Hepatic stellate cell (primary cell): Measurements from ENCODE around the gene DNAAF6.
"Not testable (repeated sequence)": the region's sequence is repeated elsewhere in the genome, so short reads cannot be mapped to it uniquely, and the experiment has no call there.

Experiments
- DNase-seq: peaks from one replicate; pipeline ENCODE4 v3.0.0; 2011; ENCODE audit warnings: low spot score

DNAAF6 gene

DNA sequence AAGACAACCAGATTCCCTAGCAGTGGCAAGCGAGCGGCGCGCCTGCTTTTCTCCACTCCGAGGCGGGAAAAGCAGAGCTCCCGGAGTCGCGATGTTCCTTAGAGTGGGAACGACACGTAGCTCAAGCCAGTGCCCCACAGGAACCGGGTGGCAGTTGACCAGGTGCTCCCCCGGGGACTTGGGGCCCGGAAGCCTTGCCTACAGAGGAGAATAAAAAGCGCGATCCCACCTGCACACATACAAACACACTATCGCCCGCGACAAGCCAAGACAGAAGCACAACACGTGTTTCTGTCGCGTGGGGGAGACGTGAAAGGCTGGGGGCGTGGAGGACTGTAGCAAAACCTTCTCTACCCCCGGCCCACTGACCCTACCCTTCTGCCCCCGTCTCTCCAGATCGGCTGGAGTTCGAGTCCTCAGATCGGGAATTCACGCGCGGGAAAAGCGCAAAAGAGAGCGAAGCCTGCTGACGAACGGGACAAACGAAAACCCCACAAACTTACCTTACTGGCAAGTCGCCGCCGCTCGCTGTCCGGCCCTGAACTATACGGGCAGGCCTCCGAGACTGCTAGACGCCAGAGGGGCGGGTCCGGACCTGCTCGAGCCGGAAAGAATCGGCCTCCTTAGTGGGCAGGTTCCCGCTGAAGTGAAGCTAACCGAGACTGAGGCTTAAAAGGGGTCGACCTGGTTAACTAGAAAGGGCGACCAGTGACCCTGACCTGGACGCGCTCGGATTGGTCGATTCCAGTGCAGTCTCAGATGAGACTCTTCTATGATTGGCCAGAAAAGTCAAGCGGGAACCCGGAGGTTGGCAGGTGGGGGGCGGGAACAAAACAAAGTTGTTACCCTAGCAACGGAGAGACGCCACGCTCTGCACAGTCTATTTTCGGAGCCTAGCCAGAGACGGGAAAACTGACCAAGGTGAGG lies at the start of gene DNAAF6, which contains the start of gene NUP62CL:
DNAAF6 (plus strand) TSS at position 842 of the 927 bp plus-strand sequence. CDS start 6,265 bp downstream, outside the sequence.
NUP62CL (minus strand) TSS at position 664 of the 927 bp plus-strand sequence. CDS start 31,287 bp downstream, outside the sequence.
- no peak for DNase-seq

DNA sequence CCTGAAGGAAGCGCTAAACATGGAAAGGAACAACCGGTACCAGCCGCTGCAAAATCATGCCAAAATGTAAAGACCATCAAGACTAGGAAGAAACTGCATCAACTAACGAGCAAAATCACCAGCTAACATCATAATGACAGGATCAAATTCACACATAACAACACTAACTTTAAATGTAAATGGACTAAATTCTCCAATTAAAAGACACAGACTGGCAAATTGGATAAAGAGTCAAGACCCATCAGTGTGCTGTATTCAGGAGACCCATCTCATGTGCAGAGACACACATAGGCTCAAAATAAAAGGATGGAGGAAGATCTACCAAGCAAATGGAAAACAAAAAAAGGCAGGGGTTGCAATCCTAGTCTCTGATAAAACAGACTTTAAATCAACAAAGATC lies 48.8 kb upstream of the DNAAF6 start:
- DNase-seq: not testable (repeated sequence)

DNA sequence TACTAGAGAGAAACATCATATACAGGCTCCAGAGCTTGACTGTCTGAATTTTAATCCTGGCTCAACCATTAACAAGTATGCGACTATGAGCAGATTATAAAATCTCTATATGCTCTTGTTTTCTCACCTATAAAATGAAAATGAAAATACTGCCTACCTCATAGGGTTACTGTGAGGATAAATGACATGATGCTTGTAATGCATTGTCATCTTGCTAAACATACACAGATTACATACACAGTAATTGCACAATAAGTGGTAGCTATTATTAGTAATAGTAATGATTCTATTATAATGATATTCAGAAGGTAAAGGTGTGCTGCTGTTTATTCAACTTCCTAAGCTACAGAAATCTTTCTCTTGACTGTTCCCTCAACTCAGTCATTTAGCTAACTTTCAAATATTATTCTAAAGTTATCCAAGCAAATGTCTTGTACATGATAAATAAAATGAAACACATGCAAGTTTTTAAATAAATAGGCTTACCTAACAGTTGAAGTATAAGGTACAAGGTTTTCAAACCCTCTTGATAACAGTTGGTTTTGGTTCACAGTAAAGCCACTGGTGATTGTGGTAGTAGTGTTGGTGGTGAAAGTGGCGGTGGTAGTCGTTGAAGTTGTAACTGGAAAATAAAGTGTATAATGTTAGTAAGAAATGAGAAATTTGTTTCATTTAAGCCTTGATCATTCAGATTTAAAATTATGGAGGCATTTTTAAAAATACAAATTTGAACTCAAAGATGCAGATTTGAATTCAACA lies 39.1 kb upstream of the DNAAF6 start:
- no peak for DNase-seq

DNA sequence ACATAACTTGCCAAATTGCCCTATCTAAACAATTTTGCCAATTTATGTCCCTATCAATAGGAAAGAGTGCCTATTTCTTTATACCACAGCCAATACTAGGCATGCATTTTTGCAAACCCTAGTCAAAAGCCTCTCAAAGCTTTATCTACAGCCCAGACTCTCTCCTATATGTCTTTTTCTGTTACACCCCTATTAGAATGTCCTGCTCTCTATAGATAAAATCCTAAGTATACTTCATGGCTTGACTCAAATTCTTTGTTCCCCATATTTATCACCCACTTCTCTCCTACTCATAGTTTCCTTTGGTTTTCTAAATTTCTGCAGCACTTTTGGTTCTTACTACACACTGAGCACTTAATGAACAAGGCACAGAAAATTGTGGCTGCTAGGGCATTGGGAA lies 38.2 kb upstream of the DNAAF6 start:
- no peak for DNase-seq

DNA sequence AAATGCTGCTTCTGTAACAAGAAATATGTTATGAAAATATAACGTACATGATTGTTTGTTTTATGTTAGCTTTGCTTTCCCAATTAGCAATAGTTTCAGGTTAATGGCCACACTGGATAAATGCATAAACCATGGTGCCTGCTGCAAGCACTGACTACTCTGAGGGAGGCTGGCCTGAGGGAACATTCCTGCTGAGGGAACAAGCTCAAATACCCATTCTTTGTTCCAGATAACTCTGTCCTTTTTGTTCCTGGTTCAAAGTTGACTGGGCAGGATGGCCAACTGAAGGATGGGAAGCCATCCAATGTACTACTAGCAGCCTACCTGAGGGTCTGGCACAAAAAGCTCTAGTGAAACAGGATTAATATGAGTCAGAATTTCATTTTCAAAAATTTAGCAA lies 37.7 kb upstream of the DNAAF6 start:
- no peak for DNase-seq

DNA sequence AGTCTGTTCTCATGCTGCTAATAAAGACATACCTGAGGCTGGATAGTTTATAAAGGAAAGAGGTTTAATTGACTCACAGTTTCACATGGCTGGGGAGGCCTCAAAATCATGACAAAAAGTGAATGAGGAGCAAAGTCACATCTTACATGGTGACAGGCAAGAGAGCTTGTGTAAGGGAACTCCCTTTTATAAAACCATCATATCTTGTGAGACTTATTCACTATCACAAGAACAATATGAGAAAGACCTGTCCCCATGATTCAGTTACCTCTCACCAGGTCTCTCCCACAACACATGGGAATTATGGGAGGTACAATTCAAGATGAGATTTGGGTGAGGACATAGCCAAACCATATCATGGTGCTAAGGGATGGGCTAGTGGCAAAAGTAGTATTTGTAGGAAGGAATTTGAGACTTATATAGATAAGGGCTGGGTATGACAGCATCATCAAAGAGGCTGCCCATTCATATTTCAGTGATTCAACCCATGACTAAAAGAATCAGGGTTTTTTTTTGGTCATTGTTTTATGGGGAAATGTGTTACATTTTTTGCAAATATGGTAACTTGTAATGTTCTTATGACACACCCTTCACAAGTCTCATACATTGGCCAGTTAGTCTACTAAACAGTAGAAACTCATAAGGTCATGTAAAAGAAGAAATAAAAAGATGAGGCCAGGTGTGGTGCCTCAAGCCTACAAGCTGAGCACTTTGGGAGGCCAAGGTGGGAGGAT lies 34.9 kb upstream of the DNAAF6 start:
- DNase-seq: no peak

DNA sequence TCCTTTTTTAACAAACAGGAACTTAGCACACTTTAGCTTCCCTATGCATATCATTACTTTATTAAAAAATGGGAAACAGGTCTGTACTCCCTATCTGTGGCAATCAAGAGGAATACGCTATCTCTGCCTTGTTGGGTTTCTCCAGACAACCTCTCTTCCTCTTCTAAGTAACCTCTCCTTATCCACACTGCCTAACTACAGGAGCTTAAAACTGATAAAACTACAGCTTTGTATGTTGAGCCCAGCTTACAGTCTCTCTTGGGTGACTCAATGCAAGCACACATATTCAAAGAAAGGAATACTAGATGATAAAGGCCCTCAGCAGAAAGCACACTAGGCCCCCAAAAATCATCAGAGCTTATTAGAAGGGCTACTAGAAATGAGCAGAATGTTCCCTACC lies 9.1 kb upstream of the DNAAF6 start:
- no peak for DNase-seq

DNA sequence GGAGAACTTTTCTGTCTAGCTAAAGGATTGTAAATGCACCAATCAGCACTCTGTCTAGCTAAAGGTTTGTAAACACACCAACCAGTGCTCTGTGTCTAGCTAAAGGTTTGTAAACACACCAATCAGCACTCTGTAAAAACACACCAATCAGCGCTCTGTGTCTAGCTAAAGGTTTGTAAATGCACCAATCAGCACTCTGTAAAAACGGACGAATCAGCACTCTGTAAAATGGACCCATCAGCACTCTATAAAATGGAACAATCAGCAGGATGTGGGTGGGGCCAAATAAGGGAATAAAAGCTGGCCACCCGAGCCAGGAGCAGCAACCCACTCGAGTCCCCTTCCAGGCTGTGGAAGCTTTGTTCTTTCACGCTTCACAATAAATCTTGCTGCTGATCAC lies 8.3 kb upstream of the DNAAF6 start:
- not testable (repeated sequence) for DNase-seq

DNA sequence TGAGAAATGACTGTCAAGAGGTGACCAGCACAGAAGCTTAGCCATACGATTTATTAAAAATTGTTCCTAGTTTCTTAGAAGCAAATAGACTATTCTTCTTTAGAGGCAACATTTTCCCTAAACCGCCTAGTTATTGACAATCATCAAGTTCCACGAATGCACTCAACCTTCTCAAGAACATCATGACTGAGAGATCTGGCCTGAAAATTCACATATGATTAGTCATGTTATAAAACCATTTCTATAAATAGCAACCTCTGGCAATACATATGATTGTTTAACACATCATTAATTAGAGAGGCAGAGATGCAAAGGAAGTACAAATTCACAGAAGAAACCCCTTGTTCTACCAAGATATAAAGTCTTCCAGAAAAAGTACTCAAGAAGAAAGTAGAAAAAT lies 6.9 kb upstream of the DNAAF6 start:
- DNase-seq: no peak

DNA sequence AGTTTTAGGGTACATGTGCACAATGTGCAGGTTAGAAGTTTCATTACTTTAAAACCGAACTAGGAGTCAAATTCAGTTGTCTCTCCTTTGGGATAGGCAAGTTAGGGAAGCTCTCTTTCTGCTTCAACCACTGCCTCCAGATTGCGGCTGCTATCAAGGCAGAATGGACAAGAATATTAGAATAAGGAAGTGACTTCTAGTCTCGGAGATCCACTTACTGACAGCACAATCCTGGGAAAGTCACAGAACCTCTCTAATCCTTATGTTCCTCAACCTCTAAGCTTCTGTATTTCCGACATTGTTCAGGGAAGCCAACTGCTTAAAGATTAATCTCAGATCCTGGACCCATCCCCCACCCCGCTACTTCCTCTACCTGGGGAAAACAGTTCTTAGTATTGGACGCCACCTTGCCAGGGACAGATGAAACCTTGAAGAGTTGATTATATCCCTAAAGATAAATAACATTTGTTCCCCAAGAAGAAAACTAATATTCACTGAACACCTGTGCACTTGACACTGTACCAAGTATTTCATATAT lies 2.3 kb upstream of the DNAAF6 start:
- DNase-seq: no peak

DNA sequence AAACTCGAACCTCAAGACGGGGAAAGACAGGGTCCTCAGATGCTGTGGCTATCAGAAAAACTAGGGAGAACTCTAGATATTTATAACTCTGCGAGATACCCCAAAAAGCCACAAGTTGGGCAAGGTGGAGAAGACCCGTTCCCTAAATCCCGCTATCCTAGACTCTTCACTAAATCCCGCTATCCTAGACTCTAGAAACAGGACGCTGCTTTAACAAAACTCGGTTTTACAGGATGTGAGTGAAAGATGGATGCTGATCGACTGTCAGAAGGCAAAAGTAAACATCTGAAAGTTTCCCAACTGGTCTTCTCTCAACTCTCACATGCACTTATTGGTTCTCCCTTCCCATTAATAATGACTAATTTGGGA lies 270 bp downstream of the DNAAF6 start:
- no peak for DNase-seq

DNA sequence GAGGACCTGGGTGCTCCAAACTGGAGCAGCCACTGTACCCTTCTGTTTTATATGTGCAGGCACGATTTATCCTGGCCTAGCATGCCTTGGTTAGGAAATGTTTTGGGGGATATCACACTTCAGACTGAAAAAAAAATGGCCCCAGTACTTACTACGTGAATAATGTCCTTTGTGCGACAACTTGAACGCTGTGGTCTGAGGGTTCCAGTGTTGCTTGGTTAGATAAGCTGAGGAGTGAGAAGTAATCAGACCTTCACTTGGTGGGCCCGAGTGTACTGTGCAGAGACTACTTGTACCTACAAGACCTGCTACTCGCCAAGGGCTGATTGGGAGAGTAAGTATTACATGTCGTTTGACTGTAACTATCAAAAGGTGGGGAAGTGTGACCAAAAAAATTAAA lies 678 bp downstream of the DNAAF6 start:
- no peak for DNase-seq

DNA sequence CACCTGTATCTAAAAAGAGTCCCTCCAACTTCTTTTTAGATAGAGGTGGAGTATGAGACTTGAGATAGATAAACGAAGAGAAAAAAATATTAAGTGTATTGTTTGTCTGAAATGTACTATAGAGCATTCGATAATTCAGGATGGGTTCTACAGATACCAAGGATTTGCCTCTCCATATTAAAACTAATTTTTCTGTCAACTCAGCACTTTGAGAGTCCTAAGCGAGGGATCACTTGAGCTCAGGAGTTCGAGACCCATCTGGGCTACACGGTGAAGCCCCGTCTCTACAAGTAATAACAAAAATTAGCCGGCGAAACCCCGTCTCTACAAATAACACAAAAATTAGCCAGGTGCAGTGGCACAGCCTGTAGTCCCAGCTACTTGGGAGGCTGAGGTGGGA lies 1.5 kb downstream of the DNAAF6 start:
- no peak for DNase-seq

DNA sequence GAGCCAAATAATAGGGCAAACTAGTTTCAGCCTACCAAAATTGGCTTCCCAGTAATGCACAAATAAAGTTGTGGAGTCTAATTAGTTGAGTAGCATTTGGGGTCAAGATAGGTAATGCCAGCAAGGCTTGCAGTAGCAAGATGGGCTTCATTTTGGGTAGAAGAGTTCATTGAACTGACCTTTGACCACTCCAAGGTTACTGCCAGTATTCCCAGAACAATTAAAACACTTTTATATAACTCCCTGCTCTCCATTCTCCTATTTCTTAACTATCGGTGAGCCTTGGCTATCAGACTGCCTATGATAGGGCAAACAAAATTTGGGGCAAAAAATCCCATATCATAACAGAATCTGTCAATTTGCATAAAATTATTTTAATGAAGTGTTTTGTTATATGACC lies 7.1 kb downstream of the DNAAF6 start:
- no peak for DNase-seq

DNA sequence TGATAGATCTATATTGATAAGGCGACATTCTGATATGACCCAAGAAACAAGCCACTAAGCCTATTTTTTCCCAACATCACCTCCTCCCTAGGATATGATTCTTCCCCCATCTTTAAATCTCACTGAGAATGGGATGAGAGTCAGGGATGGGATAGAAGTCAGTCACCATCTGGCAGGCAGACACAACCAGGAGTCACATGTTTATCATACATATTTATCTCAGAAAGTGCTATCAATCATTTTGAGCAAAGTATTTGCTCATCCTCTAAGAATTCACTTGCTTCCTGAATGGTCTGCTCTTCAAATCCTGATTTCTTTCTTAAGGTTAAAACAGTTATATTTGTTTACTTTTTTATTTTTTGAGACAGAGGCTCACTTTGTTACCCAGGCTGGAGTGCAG lies 20.3 kb downstream of the DNAAF6 start:
- no peak for DNase-seq

DNA sequence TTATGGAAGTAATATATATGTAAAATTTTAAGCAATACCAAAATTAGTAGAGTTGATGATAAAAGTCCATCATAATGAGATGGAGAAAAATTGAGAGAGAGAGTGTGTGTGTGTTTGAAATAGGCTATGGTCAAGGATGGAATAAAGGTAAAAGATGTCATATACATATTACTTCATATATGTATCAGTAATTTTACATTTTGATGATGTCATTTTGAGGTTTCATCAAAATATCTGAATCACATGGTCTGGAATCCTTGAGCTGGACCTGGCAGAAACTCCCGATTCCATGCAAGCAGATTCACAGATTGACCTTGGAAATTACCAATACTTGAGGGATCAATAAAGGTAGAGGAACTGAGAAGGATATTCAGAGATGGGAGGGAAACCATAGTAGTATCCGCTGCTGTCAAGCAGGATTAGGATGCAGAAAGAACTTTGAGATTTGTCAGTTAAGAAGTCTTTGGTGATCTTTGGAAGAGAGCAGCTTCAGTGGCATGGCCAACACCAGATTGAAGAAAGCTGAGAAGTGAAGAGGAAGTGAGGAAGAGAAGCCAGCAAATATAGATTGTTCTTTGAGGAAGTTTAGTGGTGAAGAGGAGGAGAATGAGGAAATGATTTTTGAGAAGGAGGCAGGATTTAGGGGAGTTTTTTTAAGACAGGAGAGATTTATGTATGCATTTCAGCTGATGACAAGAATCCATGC lies 21.5 kb downstream of the DNAAF6 start:
- DNase-seq: no peak

DNA sequence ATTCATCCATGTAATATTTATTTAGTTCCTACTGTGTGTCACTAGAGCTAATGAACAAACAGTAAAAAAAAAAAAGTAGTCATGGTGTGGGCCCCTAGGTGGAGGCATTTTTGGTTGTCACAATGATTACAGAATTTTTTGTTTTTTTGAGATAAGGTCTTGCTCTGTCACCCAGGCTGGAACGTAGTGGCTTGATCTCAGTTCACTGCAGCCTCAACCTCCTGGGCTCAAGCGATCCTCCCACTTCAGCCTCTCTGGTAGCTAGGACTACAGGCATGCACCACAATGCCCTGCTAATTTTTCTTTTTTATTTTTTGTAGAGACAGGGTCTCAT lies 22.0 kb downstream of the DNAAF6 start:
- no peak for DNase-seq

DNA sequence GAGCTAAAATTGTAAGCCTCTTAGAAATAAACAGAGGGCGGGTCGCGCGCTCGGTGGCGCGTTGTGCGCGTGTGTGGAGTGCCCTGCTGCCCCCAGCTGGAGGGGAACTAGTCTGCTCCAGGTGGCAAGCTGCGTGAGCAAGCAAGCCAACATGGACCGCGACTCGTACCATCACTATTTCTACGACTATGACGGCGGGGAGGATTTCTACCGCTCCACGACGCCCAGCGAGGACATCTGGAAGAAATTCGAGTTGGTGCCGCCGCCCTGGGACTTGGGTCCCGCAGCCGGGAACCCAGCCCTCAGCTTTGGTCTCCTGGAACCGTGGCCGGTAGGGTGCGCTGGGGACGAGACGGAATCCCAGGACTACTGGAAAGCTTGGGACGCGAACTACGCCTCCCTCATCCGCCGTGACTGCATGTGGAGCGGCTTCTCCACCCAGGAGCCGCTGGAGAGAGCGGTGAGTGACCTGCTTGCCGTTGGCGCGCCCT lies 66.1 kb downstream of the DNAAF6 start:
- no peak for DNase-seq

DNA sequence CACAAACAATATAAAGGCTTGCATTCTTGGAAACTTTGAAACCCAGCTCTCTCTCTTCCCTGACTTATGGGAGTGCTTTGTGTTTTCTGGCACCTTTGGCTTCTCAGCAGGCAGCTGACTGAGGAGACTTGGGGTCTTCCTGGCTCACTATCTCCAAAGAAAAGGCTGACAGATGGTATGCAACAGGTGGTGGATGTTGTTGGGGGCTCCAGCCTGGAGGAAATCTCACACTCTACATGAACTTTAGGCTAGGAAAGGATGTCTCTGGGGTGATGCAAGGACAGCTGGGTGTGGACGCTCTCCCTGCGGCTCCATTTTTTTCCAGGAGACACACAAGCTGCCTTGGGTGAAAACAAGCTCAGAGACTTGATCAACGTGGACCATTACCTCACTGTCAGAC lies 67.4 kb downstream of the DNAAF6 start:
- DNase-seq: no peak

DNA sequence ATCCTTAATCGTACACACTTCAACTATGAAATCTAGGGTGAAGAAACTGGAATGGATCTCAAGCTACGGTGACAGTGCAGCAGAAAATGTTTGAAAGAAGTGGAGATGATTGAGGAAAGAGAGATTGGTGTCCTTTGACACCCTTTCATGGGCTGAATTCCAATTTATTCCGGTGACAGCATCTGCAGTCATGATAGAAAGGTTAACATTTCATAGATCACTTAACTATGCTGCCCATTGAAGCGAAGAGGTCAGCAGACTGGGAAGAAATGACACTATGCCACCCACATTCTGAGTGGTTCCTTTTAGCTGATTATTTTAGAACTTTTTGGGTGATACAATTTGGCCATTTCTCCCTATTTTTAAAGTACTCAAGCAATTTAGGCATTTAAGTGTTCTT lies 82.3 kb downstream of the DNAAF6 start:
- no peak for DNase-seq

DNA sequence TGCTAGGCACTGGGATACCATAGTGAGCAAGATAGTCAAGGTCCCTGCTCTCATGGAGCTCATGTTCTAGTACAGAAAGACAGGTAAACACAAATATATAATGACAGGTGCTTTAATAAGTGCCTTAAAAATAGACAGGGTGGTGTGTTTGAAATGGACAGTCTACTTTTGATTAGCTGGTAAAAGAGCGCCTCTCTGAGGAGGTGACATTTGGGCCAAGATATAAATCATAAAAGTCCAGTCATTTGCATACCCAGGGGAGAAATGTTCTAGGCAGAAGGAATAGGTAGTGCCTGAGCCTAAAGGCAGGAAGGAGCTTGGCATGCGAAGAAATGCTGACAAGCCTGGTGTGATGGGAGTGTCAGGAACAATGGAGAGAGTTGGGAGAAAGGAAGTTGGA lies 83.6 kb downstream of the DNAAF6 start:
- no peak for DNase-seq

DNA sequence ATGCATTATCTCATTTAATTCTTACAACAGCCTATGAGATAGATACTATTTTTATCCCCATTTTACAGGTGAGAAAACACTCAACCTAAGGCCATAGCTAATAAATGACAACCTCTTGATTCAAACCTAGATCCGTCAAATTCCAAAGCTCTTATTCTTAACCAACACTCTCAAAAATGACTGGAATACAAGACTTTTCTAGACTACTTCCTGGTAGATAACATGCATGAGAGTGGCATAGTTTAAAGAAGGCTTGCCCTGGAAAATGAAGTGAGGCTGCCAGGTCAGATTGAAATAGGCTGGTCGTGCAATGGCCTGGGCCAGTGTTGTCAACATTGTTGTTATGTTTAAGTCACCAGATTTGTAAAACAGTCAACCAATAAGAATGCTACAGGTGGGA lies 86.6 kb downstream of the DNAAF6 start:
- no peak for DNase-seq
